HepG2 (cell line): ENCODE measurements around the gene FAM219A. TPM values are rescaled to one million over a fixed set of nuclear protein-coding genes. Genes with fewer than 3 reads are reported as not detected.

Experiments
- ATF3 ChIP-seq: sonication (generic); formaldehyde crosslinking; IDR thresholded peaks from 2 replicates; pipeline ENCODE4 v1.4.0; 2020; ENCODE audit warnings: missing genetic modification reagents
- BRF2 ChIP-seq: sonication (generic); formaldehyde crosslinking; IDR thresholded peaks from 2 replicates; pipeline ENCODE4 v1.8.1; 2022; ENCODE audit warnings: mild to moderate bottlenecking, missing genetic modification reagents
- HDAC6 ChIP-seq: fragments of 200-600 bp; sonication (generic); IDR thresholded peaks from 2 replicates; pipeline ENCODE4 v1.7.0; 2017; ENCODE audit warnings: mild to moderate bottlenecking, antibody characterized with exemption, low read length, low read depth
- KAT7 ChIP-seq: IDR thresholded peaks from 2 replicates; pipeline ENCODE4 v1.6.1; 2018; ENCODE audit warnings: borderline replicate concordance, missing compliant biosample characterization
- KAT8 ChIP-seq: IDR thresholded peaks from 2 replicates; pipeline ENCODE4 v1.6.1; 2016; ENCODE audit warnings: missing genetic modification reagents, missing compliant biosample characterization
- KLF16 ChIP-seq, 2 experiments: sonication (generic) in 1 of 2; formaldehyde crosslinking in 1 of 2; IDR thresholded peaks; 2 replicates each; pipeline versions ENCODE4 v1.6.1 to v1.8.0; 2016 to 2023; ENCODE audit warnings: missing genetic modification reagents in 2 of 2, missing compliant biosample characterization in 1 of 2
- MATR3 ChIP-seq: sonication (generic); formaldehyde crosslinking; IDR thresholded peaks from 2 replicates; pipeline ENCODE4 v1.4.0; 2020; ENCODE audit warnings: missing genetic modification reagents
- MLX ChIP-seq: IDR thresholded peaks from 2 replicates; pipeline ENCODE4 v1.6.1; 2016
- ZBTB43 ChIP-seq: sonication (generic); formaldehyde crosslinking; conservative IDR thresholded peaks from 2 replicates; pipeline ENCODE4 v1.4.0; 2020; ENCODE audit warnings: missing genetic modification reagents
- ZFX ChIP-seq: sonication (generic); formaldehyde crosslinking; IDR thresholded peaks from 2 replicates; pipeline ENCODE4 v1.4.0; 2020; ENCODE audit warnings: mild to moderate bottlenecking, low read depth, missing genetic modification reagents, moderate library complexity
- ZNF230 ChIP-seq: sonication (generic); formaldehyde crosslinking; IDR thresholded peaks from 2 replicates; pipeline ENCODE4 v1.4.0; 2020; ENCODE audit warnings: mild to moderate bottlenecking, missing genetic modification reagents
- ZNF446 ChIP-seq: sonication (generic); formaldehyde crosslinking; IDR thresholded peaks from 2 replicates; pipeline ENCODE4 v1.5.0; 2020; ENCODE audit warnings: mild to moderate bottlenecking, missing genetic modification reagents
- ZNF451 ChIP-seq: sonication (generic); formaldehyde crosslinking; IDR thresholded peaks from 2 replicates; pipeline ENCODE4 v1.5.0; 2020; ENCODE audit warnings: mild to moderate bottlenecking, missing genetic modification reagents
- ZNF646 ChIP-seq: sonication (generic); formaldehyde crosslinking; IDR thresholded peaks from 2 replicates; pipeline ENCODE4 v1.9.0; 2021; ENCODE audit warnings: mild to moderate bottlenecking, missing genetic modification reagents
- ZNF770 ChIP-seq: sonication (generic); formaldehyde crosslinking; IDR thresholded peaks from 2 replicates; pipeline ENCODE4 v1.5.0; 2020; ENCODE audit warnings: mild to moderate bottlenecking, missing genetic modification reagents
- polyA plus RNA-seq, 8 experiments: library from polyadenylated mRNA; depleted of rRNA in 3 of 8; stranded (reverse) in 7 of 8; unstranded in 1 of 8; fragments of >200 nt; fragmentation: Illumina TruSeq in 4 of 8; extraction: Trizol in 4 of 8; gene quantifications; 2 replicates each; pipeline versions ENCODE4 v1.2.1 to v1.2.3, GENCODE V29; 2011 to 2016; ENCODE audit warnings: low read depth in 4 of 8, missing spikeins in 1 of 8, mixed read lengths in 1 of 8; ENCODE audit not compliant: insufficient read depth in 1 of 8
- total RNA-seq, 5 experiments: library from RNA; depleted of rRNA; stranded (reverse); fragments of >200 nt; fragmentation: Illumina TruSeq; extraction: Trizol; gene quantifications; 2 replicates each; pipeline ENCODE4 v1.2.3, GENCODE V29; 2016; ENCODE audit warnings: low read depth in 1 of 5

FAM219A gene
- total and polyA plus RNA-seq, 2 of the 13 experiments (the other 11 are each of a cell fraction or from before 2014, with no cell fraction given), result 3.9 to 6.4 TPM

- no peak for TF ChIP-seq ZNF646 (CRISPR knock-in tag)
- TF ChIP-seq ZNF451 (CRISPR knock-in tag), result peak; percentile 36; the same call in 1 of the 2 replicates
- no peak for TF ChIP-seq HDAC6
- TF ChIP-seq MATR3 (CRISPR knock-in tag), result no peak
- TF ChIP-seq ZNF230 (CRISPR knock-in tag), result 0 out of 2 replicates have a peak, but pooled peaks have one; percentile 69
- 0 out of 2 replicates have a peak, but pooled peaks have one; percentile 10 for TF ChIP-seq ZNF770 (CRISPR knock-in tag)
- 0 out of 2 replicates have a peak, but pooled peaks have one; percentile 23 for TF ChIP-seq KAT8 (CRISPR knock-in tag)
- peak; percentile 45; the same call in 1 of the 2 replicates for TF ChIP-seq BRF2 (CRISPR knock-in tag)
- TF ChIP-seq ATF3, result 0 out of 2 replicates have a peak, but pooled peaks have one; percentile 11
- TF ChIP-seq ZBTB43 (CRISPR knock-in tag), result peak; percentile 94
- 0 out of 2 replicates have a peak, but pooled peaks have one; percentile 21 for TF ChIP-seq KAT7 (CRISPR knock-in tag)
- TF ChIP-seq ZNF446 (CRISPR knock-in tag), result no peak
- TF ChIP-seq MLX (CRISPR knock-in tag), result 0 out of 2 replicates have a peak, but pooled peaks have one; percentile 12
- TF ChIP-seq KLF16 (CRISPR knock-in tag; IDR thresholded peaks at IDR 0.05), result peak in 1 of 2 experiments; percentile 74; a peak in 1 of 4 replicates
- TF ChIP-seq ZFX, result peak; percentile 50; the same call in 1 of the 2 replicates
These were observed 78.9 kb downstream of the FAM219A start (continued) for GRCh38 chr9:34379334-34380033.
